ENCODE results near the gene IL9. TPM values are rescaled to one million over a fixed set of nuclear protein-coding genes. Genes with fewer than 3 reads are reported as not detected.
"Not testable (repeated sequence)": the region's sequence is repeated elsewhere in the genome, so short reads cannot be mapped to it uniquely, and the experiment has no call there.

The IL9 gene
- polyA plus RNA-seq, 1 donor (not counting 4 experiments of a cell fraction or from before 2014, with no cell fraction given), result not detected

- dilution Hi-C loops (cut with MboI; ENCODE audit: extremely low pct_ligation_motif_present, low sequenced_read_pairs), result no loop called here
- peaks cover 8% of the 10 kb centered on the region for H3K27me3 ChIP-seq (ENCODE audit: control insufficient read depth, extremely low read depth, insufficient read depth, low read length)
- TF ChIP-seq CTCF (optimal IDR thresholded peaks at IDR 0.05 in 1 of 3, IDR thresholded peaks at IDR 0.05 in 1 of 3, conservative IDR thresholded peaks at IDR 0.05 in 1 of 3; ENCODE audit: extremely low read depth in 1 of 3, insufficient read depth in 2 of 3, low read length in 3 of 3), result no peak
- no peak for TF ChIP-seq EZH2 (IDR thresholded peaks at IDR 0.05; ENCODE audit: low read length)
- FAIRE-seq, result no peak
- no peak overlapping the region for H3K27ac ChIP-seq (ENCODE audit: control insufficient read depth, insufficient read depth, low read length)
- H2AFZ ChIP-seq (ENCODE audit: control insufficient read depth, low read length), result no peak overlapping the region
- H4K20me1 ChIP-seq (ENCODE audit: control insufficient read depth, extremely low read depth, insufficient read depth, low read length), result no peaks in the 10 kb centered on the region
- H3K9me1 ChIP-seq (ENCODE audit: control insufficient read depth, extremely low read depth, insufficient read depth, low read length), result no peaks in the 10 kb centered on the region
- H3K9me3 ChIP-seq (ENCODE audit: control insufficient read depth, low read depth, low read length), result no peaks in the 10 kb centered on the region
- no peak overlapping the region for H3K4me2 ChIP-seq (ENCODE audit: control insufficient read depth, extremely low read depth, insufficient read depth, low read depth, low read length)
- H3K4me3 ChIP-seq (ENCODE audit: control insufficient read depth in 2 of 3, extremely low read depth in 1 of 3, insufficient read depth in 2 of 3, low read depth in 1 of 3, low read length in 3 of 3), result no peak overlapping the region
- no peak overlapping the region for H3K9ac ChIP-seq (ENCODE audit: control insufficient read depth, extremely low read depth, insufficient read depth, low read length)
- no peak for DNase-seq (ENCODE audit: low read depth, low spot score)
- no peaks in the 10 kb centered on the region for H3K79me2 ChIP-seq (ENCODE audit: control insufficient read depth, insufficient read depth, low read length)
- no peaks in the 10 kb centered on the region for H3K36me3 ChIP-seq (ENCODE audit: control insufficient read depth in 2 of 2, extremely low read depth in 1 of 2, insufficient read depth in 2 of 2, low read length in 2 of 2)
- no peaks in the 10 kb centered on the region for H3K4me1 ChIP-seq (ENCODE audit: control insufficient read depth, extremely low read depth, insufficient read depth, low read length)
Observed at GRCh38 chr5:135859641-135860040, 36.0 kb downstream of the IL9 start.

GRCh38 chr5:135859186-135859585 lies 36.5 kb downstream of the IL9 start:
- H3K9me1 ChIP-seq (ENCODE audit: control insufficient read depth, extremely low read depth, insufficient read depth, low read length); FAIRE-seq; H3K27ac ChIP-seq (ENCODE audit: control insufficient read depth, insufficient read depth, low read length); H3K36me3 ChIP-seq (ENCODE audit: control insufficient read depth in 2 of 2, extremely low read depth in 1 of 2, insufficient read depth in 2 of 2, low read length in 2 of 2); H3K4me2 ChIP-seq (ENCODE audit: control insufficient read depth, extremely low read depth, insufficient read depth, low read depth, low read length); H3K4me1 ChIP-seq (ENCODE audit: control insufficient read depth, extremely low read depth, insufficient read depth, low read length); dilution Hi-C loops (cut with MboI; ENCODE audit: extremely low pct_ligation_motif_present, low sequenced_read_pairs); DNase-seq (ENCODE audit: low read depth, low spot score); H4K20me1 ChIP-seq (ENCODE audit: control insufficient read depth, extremely low read depth, insufficient read depth, low read length); H2AFZ ChIP-seq (ENCODE audit: control insufficient read depth, low read length); H3K4me3 ChIP-seq (ENCODE audit: control insufficient read depth in 2 of 3, extremely low read depth in 1 of 3, insufficient read depth in 2 of 3, low read depth in 1 of 3, low read length in 3 of 3); H3K9ac ChIP-seq (ENCODE audit: control insufficient read depth, extremely low read depth, insufficient read depth, low read length); H3K9me3 ChIP-seq (ENCODE audit: control insufficient read depth, low read depth, low read length); H3K27me3 ChIP-seq (ENCODE audit: control insufficient read depth, extremely low read depth, insufficient read depth, low read length); H3K79me2 ChIP-seq (ENCODE audit: control insufficient read depth, insufficient read depth, low read length): not testable (repeated sequence)

- no peak overlapping the region for H3K9ac ChIP-seq (ENCODE audit: control insufficient read depth, extremely low read depth, insufficient read depth, low read length)
- dilution Hi-C loops (cut with MboI; ENCODE audit: extremely low pct_ligation_motif_present, low sequenced_read_pairs), result no loop called here
- no peaks in the 10 kb centered on the region for H3K79me2 ChIP-seq (ENCODE audit: control insufficient read depth, insufficient read depth, low read length)
- H3K9me3 ChIP-seq (ENCODE audit: control insufficient read depth, low read depth, low read length), result no peaks in the 10 kb centered on the region
- TF ChIP-seq EZH2 (IDR thresholded peaks at IDR 0.05; ENCODE audit: low read length) (no peak), CTCF (optimal IDR thresholded peaks at IDR 0.05 in 1 of 3, IDR thresholded peaks at IDR 0.05 in 1 of 3, conservative IDR thresholded peaks at IDR 0.05 in 1 of 3; ENCODE audit: extremely low read depth in 1 of 3, insufficient read depth in 2 of 3, low read length in 3 of 3) (no peak)
- H3K4me2 ChIP-seq (ENCODE audit: control insufficient read depth, extremely low read depth, insufficient read depth, low read depth, low read length), result no peak overlapping the region
- H3K4me1 ChIP-seq (ENCODE audit: control insufficient read depth, extremely low read depth, insufficient read depth, low read length), result no peaks in the 10 kb centered on the region
- H2AFZ ChIP-seq (ENCODE audit: control insufficient read depth, low read length), result no peak overlapping the region
- FAIRE-seq (no peak), DNase-seq (ENCODE audit: low read depth, low spot score) (no peak)
- no peak overlapping the region for H3K4me3 ChIP-seq (ENCODE audit: control insufficient read depth in 2 of 3, extremely low read depth in 1 of 3, insufficient read depth in 2 of 3, low read depth in 1 of 3, low read length in 3 of 3)
- H3K27me3 ChIP-seq (ENCODE audit: control insufficient read depth, extremely low read depth, insufficient read depth, low read length), result peaks cover 8% of the 10 kb centered on the region
- H3K36me3 ChIP-seq (ENCODE audit: control insufficient read depth in 2 of 2, extremely low read depth in 1 of 2, insufficient read depth in 2 of 2, low read length in 2 of 2), result no peaks in the 10 kb centered on the region
- H3K9me1 ChIP-seq (ENCODE audit: control insufficient read depth, extremely low read depth, insufficient read depth, low read length), result no peaks in the 10 kb centered on the region
- no peaks in the 10 kb centered on the region for H4K20me1 ChIP-seq (ENCODE audit: control insufficient read depth, extremely low read depth, insufficient read depth, low read length)
- H3K27ac ChIP-seq (ENCODE audit: control insufficient read depth, insufficient read depth, low read length), result no peak overlapping the region
Observed at GRCh38 chr5:135857630-135858311, 37.9 kb downstream of the IL9 start.
